Coronary artery (tissue), 2 donors: Measurements from ENCODE around the gene CA11.
A peak's percentile ranks its signal among the peaks of the same experiment; 100 is the strongest.

Experiments
- DNase-seq: peaks from one replicate; pipeline ENCODE4 v3.0.0-alpha.2; 2017; ENCODE audit warnings: low spot score
- H3K27ac ChIP-seq, 2 donors: fragments of 200-600 bp; sonication (generic); one replicate each; pipeline ENCODE4 v1.5.1; 2016 to 2019
- H3K4me3 ChIP-seq: fragments of 200-600 bp; sonication (generic); 2 replicates; pipeline ENCODE4 v1.5.1; 2016; ENCODE audit warnings: mild to moderate bottlenecking, moderate library complexity
- TF ChIP-seq, protein P1 (sequence below): fragments of 200-600 bp; sonication (generic); IDR thresholded peaks from one replicate; pipeline ENCODE4 v1.5.1; 2019; ENCODE audit warnings: antibody characterized with exemption

Gene CA11

DNA sequence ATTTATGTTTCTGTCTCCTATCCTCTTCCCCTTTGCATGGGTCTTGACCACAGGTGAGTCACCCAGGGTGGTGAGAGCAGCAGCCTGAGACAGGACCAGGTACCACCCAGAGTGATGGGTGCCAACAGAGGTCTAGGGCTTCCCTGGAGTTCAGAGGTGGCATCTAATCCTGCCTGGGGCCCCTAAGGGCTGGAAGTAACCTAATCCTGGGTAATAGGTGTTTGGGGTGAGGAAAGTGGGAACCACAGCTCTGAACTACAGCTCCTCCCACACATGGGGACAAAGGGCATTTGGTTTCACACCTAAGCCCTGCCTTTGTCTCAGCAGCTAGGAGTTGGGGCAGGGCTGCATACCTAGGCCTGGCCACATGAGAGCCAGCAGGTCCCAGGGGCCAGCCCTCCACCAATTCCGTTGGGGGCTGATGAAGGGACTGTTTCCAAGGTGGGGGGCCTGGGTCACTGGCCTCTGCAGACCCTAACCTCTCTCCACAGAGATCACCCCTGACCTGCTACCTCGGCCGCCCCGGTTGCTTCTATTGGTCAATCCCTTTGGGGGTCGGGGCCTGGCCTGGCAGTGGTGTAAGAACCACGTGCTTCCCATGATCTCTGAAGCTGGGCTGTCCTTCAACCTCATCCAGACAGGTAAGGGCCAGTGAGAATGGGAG, 18.7 kb downstream of the CA11 start:
- H3K27ac ChIP-seq: no peak overlapping the region

DNA sequence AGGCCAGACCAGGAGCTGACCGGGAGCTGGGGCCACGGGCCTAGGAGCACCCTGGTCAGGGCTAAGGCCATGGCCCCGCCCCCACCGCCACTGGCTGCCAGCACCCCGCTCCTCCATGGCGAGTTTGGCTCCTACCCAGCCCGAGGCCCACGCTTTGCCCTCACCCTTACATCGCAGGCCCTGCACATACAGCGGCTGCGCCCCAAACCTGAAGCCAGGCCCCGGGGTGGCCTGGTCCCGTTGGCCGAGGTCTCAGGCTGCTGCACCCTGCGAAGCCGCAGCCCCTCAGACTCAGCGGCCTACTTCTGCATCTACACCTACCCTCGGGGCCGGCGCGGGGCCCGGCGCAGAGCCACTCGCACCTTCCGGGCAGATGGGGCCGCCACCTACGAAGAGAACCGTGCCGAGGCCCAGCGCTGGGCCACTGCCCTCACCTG, 20.1 kb downstream of the CA11 start:
- no peak for DNase-seq
- Histone ChIP-seq H3K4me3 (no peak overlapping the region), H3K27ac (no peak overlapping the region)
- TF ChIP-seq, protein P1, sequence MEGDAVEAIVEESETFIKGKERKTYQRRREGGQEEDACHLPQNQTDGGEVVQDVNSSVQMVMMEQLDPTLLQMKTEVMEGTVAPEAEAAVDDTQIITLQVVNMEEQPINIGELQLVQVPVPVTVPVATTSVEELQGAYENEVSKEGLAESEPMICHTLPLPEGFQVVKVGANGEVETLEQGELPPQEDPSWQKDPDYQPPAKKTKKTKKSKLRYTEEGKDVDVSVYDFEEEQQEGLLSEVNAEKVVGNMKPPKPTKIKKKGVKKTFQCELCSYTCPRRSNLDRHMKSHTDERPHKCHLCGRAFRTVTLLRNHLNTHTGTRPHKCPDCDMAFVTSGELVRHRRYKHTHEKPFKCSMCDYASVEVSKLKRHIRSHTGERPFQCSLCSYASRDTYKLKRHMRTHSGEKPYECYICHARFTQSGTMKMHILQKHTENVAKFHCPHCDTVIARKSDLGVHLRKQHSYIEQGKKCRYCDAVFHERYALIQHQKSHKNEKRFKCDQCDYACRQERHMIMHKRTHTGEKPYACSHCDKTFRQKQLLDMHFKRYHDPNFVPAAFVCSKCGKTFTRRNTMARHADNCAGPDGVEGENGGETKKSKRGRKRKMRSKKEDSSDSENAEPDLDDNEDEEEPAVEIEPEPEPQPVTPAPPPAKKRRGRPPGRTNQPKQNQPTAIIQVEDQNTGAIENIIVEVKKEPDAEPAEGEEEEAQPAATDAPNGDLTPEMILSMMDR: no peak

More for the DNA sequence above, 18.7 kb downstream of the CA11 start:
- no peak overlapping the region for H3K4me3 ChIP-seq
- TF ChIP-seq, protein P1: no peak
- DNase-seq: no peak

DNA sequence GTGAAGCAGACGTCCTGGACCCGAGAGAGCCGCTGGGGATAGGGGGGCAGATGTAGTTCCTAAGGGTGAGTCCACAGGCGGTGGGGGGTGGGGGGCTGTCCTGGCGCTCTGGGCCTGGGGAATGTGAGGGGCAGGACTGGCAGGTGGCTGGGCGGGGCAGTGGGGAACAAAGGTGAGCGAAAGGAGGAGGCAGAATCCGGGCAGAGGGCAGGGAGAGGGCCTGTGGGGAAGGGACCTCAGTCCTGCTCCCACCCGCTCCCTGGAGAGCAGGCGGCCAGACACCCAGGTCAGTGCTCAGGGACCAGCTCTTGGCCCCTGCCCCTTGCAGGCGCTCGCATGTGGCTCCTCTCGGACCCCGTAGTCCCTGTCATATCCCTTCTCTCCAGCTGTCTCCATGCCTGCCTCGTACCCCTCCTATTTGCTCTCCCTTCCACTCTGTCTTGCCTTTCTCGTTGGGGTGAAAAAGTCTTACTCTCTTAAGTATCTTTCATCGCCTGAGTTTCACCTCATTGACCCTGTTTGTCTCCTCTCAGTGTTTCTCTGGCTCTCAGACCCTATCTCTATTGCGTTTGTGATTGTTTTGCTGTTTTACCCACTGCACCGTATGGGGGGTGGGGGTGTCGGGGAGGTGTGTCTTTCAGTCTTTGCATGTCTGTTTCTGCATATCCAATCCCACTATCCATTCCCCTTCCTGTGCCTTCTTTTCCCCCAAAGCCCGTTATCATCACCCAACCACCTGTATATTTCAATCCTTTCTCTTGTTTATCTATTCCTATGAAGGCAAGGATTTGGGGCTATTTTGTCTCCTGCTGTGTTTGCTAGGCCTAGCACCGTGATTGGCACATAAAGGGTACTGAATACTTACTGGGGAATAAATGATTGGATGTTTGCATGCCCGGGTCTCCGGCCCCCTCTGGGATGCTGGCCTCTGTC, 20.9 kb downstream of the CA11 start:
- TF ChIP-seq, protein P1: no peak
- peak overlapping the region; percentile 62 for H3K4me3 ChIP-seq
- H3K27ac ChIP-seq: peak overlapping the region; percentile 69 to 70
- DNase-seq: no peak

DNA sequence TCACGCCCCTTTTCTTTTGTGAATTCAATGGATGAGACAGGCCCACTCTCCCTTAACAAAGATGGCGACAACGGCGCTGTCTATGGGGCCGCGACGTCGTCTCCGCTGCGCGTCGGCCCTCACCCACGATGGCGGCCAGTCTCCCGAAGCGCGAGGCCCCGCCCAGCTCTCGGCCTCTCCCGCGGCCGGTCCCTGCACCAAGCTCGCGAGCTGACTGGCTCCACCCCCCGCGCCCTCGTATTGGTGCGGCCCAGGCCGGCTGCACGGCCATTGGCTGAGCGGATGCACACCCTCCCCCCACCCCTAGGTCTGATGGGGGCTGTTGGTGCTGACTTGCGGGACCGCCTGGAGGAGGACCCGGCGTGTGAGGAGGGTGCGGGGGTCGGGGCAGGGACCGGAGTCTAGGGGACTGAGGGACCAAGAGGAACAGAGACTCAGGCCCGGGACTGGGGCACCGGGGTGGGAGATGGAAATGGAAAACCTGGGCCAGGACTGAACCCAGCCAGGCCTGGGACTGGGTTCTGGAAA, 21.9 kb downstream of the CA11 start:
- DNase-seq: peak; percentile 98
- peak overlapping the region; percentile 62 for H3K4me3 ChIP-seq
- TF ChIP-seq, protein P1: no peak
- H3K27ac ChIP-seq: peak overlapping the region; percentile 69 to 70

DNA sequence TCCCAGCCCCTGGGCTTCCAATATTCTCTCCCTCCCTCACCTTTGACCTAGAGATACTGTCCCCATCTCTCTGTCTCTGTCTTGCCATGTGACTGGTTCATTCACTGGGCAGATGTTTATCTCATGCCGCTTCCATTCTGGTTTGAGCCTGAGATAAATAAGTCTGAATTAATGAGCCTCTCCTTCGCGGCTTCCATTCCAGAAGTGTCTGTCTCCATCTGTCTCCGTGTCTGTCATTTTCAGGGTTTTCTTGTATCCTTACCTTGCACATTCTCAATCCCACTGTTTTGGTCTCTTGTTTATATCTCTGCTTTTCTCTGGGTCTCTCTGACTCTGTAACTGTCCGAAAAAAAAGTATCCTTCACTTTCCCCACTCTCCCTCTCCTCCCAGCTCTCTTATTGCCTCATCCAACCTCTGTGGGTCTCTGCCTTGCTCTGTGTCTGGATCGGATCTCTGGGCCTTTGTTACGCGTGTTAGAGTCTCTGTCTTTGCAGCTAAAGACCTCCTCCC, 22.4 kb downstream of the CA11 start:
- H3K4me3 ChIP-seq: peak overlapping the region; percentile 62
- TF ChIP-seq, protein P1: no peak
- DNase-seq: no peak
- H3K27ac ChIP-seq: peak overlapping the region; percentile 69 to 70

DNA sequence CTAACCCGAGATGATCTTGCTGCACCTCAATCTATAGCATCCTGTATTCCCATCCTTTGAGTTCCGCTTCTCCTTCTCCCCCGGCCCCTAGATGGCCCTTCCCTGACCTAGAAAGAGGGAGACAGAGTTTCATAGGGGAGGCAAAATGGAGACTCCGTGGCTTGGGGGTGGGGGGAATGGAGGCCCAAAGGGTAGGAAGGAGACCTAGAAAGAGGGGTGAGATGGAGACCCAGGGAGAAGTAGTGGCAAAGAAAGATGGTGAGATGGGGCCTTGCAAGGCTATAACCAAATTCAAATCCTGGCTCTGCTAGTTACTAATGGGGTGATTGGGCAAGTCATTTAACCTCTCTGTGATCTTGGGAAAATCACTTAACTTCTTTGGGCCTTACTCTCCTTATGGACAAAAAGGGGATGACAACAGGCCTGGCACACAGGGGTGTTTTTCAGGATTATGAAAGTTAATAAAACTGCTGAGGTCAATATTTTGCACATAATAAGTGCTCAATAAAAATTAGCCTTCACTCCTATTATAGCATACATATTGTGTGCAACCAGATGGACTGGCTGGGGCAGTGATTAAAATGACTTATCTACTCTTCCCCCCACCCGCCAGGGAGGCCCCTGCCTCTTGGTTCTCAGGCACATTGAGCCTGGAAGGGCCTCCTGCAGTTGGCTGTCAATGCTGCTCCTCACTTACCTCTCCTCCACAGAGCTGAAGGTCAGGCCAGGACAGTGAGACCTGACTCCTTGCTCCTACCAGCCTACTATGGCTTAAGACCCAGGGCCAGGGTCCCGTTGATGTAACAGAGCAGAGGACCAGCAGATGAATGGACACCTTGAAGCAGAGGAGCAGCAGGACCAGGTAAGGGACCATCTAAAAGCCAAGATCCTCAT, 26.0 kb downstream of the CA11 start:
- TF ChIP-seq, protein P1: no peak
- no peak for DNase-seq
- Histone ChIP-seq H3K4me3 (peak overlapping the region; percentile 92), H3K27ac (peak overlapping the region; percentile 91 to 95)
